HG03442 (cell line): Measurements from ENCODE around the gene LIMA1.
"Not testable (repeated sequence)": the region's sequence is repeated elsewhere in the genome, so short reads cannot be mapped to it uniquely, and the experiment has no call there.

ENCODE experiments used
- ATAC-seq: cut with Tn5 transposase; IDR thresholded peaks from one replicate; pipeline ENCODE4 v1.9.1; 2021; ENCODE audit warnings: mild to moderate bottlenecking, moderate library complexity; ENCODE audit not compliant: unreplicated experiment

The LIMA1 gene

GRCh38 chr12:50149311-50149710, 134.0 kb downstream of the LIMA1 start:
- ATAC-seq, result no peak

GRCh38 chr12:50148011-50148410, 135.3 kb downstream of the LIMA1 start:
- ATAC-seq, result not testable (repeated sequence)

GRCh38 chr12:50147281-50147680, 136.0 kb downstream of the LIMA1 start:
- ATAC-seq, result no peak

GRCh38 chr12:50145439-50145838, 137.9 kb downstream of the LIMA1 start:
- ATAC-seq, result no peak

- no peak for ATAC-seq
Observed at GRCh38 chr12:50142993-50143392, 140.3 kb downstream of the LIMA1 start.

- no peak for ATAC-seq
Observed at GRCh38 chr12:50132505-50133135, 150.7 kb downstream of the LIMA1 start.

- ATAC-seq, result no peak
Observed at GRCh38 chr12:50129290-50129689, 154.0 kb downstream of the LIMA1 start.

- ATAC-seq, result no peak
Observed at GRCh38 chr12:50127546-50127945, 155.8 kb downstream of the LIMA1 start.
